Adrenal gland (tissue), 12 donors: Measurements from ENCODE around the gene ASB15. TPM values are rescaled to one million over a fixed set of nuclear protein-coding genes. Genes with fewer than 3 reads are reported as not detected.
A peak's percentile ranks its signal among the peaks of the same experiment; 100 is the strongest.

Experiments
- DNase-seq, 7 donors: peaks; one replicate each; pipeline ENCODE4 v3.0.0-alpha.2; 2019 to 2020
- H3K27ac ChIP-seq, 5 donors: fragments of 200-600 bp; sonication (generic) in 4 of 5; 1 replicate in 3 of 5; 2 replicates in 2 of 5; pipeline versions ENCODE4 v1.5.1 to v1.8.0; 2016 to 2020; ENCODE audit warnings: mild to moderate bottlenecking in 1 of 5
- H3K27me3 ChIP-seq: fragments of 200-600 bp; 2 replicates; pipeline ENCODE4 v1.8.0; 2021
- H3K36me3 ChIP-seq, 2 donors: fragments of 200-600 bp; replicated peaks in 1 of 2; 1 replicate in 1 of 2; 2 replicates in 1 of 2; pipeline versions ENCODE4 v1.5.1 to v1.8.0; 2018 to 2022
- H3K4me1 ChIP-seq, 2 donors: fragments of 200-600 bp; replicated peaks in 1 of 2; 1 replicate in 1 of 2; 2 replicates in 1 of 2; pipeline versions ENCODE4 v1.5.1 to v1.8.0; 2018 to 2021
- H3K4me3 ChIP-seq, 4 donors: fragments of 200-600 bp; sonication (generic) in 3 of 4; one replicate each; pipeline ENCODE4 v1.5.1; 2016 to 2018
- H3K9me3 ChIP-seq, 3 donors: fragments of 200-600 bp; sonication (generic) in 1 of 3; replicated peaks in 1 of 3; 1 replicate in 2 of 3; 2 replicates in 1 of 3; pipeline versions ENCODE4 v1.5.1 to v1.8.0; 2016 to 2021
- POLR2A ChIP-seq, 2 donors: fragments of 450-650 bp; IDR thresholded peaks; one replicate each; pipeline ENCODE4 v1.6.1; 2017; ENCODE audit warnings: antibody characterized with exemption in 2 of 2, mild to moderate bottlenecking in 2 of 2, moderate library complexity in 1 of 2
- WGBS, 4 donors: extraction: QIAGEN DNeasy Blood & Tissue Kit in 2 of 4; methylation state at CpG; one replicate each; pipeline versions ENCODE4 v1.1.5 to v1.1.7; 2013 to 2017; 5-methylcytosine and 5-hydroxymethylcytosine counted together
- intact Hi-C, 2 donors: fragments of 100-400 bp; cut with DNase I; formaldehyde crosslinking; loops; one replicate each; pipeline versions ENCODE4 v1.14.1 to v1.15.0; 2022 to 2023
- polyA plus RNA-seq, 3 donors: library from polyadenylated mRNA; stranded (reverse); fragments of 200-250 nt in 2 of 3; fragments of 350-450 nt in 1 of 3; fragmentation: Illumina TruSeq in 1 of 3; extraction: RNeasy Lipid Tissue Mini Kit (QIAGEN cat#74804) in 1 of 3; gene quantifications; one replicate each; pipeline ENCODE4 v1.2.3, GENCODE V29; 2013 to 2014
- total RNA-seq, 9 donors: library from RNA; depleted of rRNA in 4 of 9; stranded (reverse); fragments of >200 nt in 4 of 9; fragments of 120-200 nt in 1 of 9; fragmentation: NEBNext Ultra II Directional in 1 of 9; extraction: Animal tissue kit (Norgen Biotek cat#: 25700) in 1 of 9; gene quantifications; one replicate each; pipeline versions ENCODE4 v1.1.0 to v1.2.4, GENCODE V29; 2013 to 2023
- TF ChIP-seq, protein P1 (sequence below), 6 experiments: fragments of 450-650 bp in 4 of 6; fragments of 200-600 bp in 2 of 6; sonication (generic) in 1 of 6; IDR thresholded peaks; 1 replicate in 5 of 6; 2 replicates in 1 of 6; pipeline versions ENCODE4 v1.5.1 to v1.8.0; 2016 to 2021; ENCODE audit warnings: antibody characterized with exemption in 6 of 6, mild to moderate bottlenecking in 2 of 6, moderate library complexity in 1 of 6
- donor health status: healthy with polysubstance abuse.
- donor health status: Bipolar disorder and iron deficiency.
- donor health status: DM: yes; HTN: yes; CAD: no.
- donor health status: DM: no; HTN: no; CAD: no.
- donor health status: DM: no; HTN: no; CAD: no.
- donor health status: DM: yes; HTN: yes; CAD: no.

ASB15 gene
- total and polyA plus RNA-seq, 12 donors, result not detected

DNA sequence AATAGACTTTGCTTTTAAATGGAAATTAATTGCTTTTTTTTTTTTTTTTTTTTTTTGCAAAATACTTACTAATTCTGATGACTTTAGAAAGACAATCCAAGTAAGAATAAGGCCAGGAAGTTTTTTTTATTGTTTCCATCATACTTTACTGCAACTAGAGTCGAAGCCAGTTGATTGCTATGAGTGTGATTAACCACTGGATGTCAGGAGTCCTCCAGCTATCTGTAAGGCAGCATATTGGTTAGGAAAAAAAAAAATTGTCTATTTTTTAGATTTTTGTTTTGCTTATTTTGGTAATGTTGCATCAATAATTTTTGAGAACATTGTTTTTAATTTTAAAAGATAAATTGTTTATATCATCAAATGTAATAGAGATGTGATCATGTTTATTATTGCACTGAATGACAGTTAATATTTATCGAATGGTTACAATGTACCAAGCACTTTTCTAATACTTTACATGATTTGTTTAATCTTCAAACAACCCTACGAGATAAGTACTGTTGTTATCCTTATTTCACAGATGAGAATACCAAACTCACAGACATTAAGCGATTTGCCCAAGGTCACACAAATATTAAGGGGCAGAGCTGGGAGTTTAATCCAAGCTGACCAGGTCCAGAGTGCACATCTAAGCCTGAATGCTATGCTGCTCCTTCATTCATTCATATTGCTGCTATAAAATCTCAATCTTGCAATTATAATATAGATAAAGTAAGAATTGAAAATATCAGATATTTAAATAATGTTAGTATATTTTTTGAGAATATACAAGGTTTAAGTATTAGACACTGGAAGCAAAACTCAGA is 34.1 kb downstream of the ASB15 start:
- no peak for TF ChIP-seq POLR2A (IDR thresholded peaks at IDR 0.05)
- TF ChIP-seq, protein P1, sequence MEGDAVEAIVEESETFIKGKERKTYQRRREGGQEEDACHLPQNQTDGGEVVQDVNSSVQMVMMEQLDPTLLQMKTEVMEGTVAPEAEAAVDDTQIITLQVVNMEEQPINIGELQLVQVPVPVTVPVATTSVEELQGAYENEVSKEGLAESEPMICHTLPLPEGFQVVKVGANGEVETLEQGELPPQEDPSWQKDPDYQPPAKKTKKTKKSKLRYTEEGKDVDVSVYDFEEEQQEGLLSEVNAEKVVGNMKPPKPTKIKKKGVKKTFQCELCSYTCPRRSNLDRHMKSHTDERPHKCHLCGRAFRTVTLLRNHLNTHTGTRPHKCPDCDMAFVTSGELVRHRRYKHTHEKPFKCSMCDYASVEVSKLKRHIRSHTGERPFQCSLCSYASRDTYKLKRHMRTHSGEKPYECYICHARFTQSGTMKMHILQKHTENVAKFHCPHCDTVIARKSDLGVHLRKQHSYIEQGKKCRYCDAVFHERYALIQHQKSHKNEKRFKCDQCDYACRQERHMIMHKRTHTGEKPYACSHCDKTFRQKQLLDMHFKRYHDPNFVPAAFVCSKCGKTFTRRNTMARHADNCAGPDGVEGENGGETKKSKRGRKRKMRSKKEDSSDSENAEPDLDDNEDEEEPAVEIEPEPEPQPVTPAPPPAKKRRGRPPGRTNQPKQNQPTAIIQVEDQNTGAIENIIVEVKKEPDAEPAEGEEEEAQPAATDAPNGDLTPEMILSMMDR (IDR thresholded peaks at IDR 0.05), result peak; percentile 34 to 71 (median 67)
- no peaks in the 10 kb centered on the region for H3K36me3 ChIP-seq
- intact Hi-C loops, result no loop called here
- no peak overlapping the region for H3K27ac ChIP-seq
- H3K4me3 ChIP-seq, result no peak overlapping the region
- DNase-seq, result peak in 1 of 7 donors; percentile 30
- H3K27me3 ChIP-seq, result no peaks in the 10 kb centered on the region
- H3K4me1 ChIP-seq, result no peaks in the 10 kb centered on the region
- WGBS, 4 donors, result 31 to 42% (median 39%) methylated on average over 4 of the region's 4 CpGs
- no peaks in the 10 kb centered on the region for H3K9me3 ChIP-seq

DNA sequence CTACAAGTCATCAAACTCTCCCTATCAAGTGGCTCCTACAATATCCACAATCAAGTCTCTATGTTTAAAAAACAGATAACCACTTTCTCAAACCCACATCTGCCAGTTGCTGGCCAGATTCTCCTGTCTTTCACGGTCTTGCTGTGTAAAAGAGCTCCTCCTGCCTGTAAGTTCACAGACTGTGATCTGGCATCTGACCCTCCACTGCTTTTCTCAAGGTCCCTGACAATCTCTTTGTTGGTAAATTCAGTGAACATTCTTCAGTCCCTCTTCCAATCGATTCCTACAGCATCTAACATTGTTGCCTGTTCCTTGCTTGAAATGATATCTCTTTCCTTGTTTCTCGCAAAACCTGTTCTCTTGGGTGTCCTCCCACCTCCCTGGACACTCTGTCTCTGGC is 35.6 kb downstream of the ASB15 start:
- intact Hi-C loops, result no loop called here
- Histone ChIP-seq H3K4me3 (no peak overlapping the region), H3K4me1 (no peaks in the 10 kb centered on the region), H3K27me3 (no peaks in the 10 kb centered on the region), H3K36me3 (no peaks in the 10 kb centered on the region), H3K27ac (no peak overlapping the region), H3K9me3 (no peaks in the 10 kb centered on the region)
- peak in 2 of 7 donors; percentile 7 to 18 for DNase-seq
- TF ChIP-seq, protein P1 (IDR thresholded peaks at IDR 0.05), result no peak
- no peak for TF ChIP-seq POLR2A (IDR thresholded peaks at IDR 0.05)
- WGBS, 4 donors, result 44 to 52% (median 49%) methylated on average over 3 of the region's 3 CpGs

DNA sequence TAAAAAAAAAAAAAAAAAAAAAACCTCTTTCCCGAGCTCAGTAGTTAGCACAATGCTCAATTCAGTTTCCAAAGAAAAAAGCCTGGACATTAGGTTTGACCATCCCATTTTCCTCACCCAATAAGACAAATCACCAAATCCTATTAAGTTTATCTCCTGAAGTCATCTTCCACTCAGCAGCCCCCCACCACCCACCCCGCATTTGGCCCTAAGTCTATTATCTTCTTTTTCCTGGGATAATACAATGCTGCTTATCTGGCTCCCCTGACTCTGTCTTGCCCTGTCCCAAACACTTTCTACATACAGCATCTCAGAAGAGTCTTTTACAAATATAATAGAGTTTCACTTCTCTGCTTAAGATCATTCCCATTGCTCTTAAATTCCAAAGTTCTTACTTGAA is 36.3 kb downstream of the ASB15 start:
- H3K27me3 ChIP-seq, result no peaks in the 10 kb centered on the region
- WGBS, 4 donors, result 86 to 100% (median 94%) methylated on average over 2 of the region's 2 CpGs
- no peaks in the 10 kb centered on the region for H3K9me3 ChIP-seq
- no peak for DNase-seq
- no peak overlapping the region for H3K27ac ChIP-seq
- TF ChIP-seq POLR2A (IDR thresholded peaks at IDR 0.05), result no peak
- TF ChIP-seq, protein P1 (IDR thresholded peaks at IDR 0.05), result no peak
- no peaks in the 10 kb centered on the region for H3K4me1 ChIP-seq
- H3K36me3 ChIP-seq, result no peaks in the 10 kb centered on the region
- no peak overlapping the region for H3K4me3 ChIP-seq
- intact Hi-C loops, result no loop called here

DNA sequence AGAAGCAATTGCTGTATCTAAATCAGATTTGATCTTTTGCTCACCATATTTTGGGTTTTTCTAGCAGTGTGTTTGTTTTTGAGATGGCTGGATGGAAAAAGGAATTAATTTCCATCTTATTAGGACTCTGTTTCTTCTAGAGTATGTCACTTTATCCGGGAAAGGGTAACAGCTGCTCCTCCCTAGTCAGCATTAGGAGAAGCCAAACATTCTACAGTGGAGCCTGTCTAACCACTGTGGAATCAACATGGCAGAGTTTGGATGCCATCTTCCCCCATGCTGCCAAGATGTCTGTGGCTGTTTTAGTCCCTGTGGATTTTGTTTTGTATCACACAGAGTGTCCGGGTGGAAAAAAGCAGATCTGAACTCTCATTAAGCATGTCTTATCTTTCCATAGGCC is 38.0 kb downstream of the ASB15 start:
- intact Hi-C loops, result loop anchor here in 1 of 2 donors (5.0 kb wide), 1 partner anchor 228 kb away; no protein-coding TSS in a partner anchor
- no peak overlapping the region for H3K27ac ChIP-seq
- WGBS, 4 donors, result 86 to 96% (median 91%) methylated on average over 2 of the region's 2 CpGs
- DNase-seq, result no peak
- no peaks in the 10 kb centered on the region for H3K27me3 ChIP-seq
- H3K4me3 ChIP-seq, result no peak overlapping the region
- H3K4me1 ChIP-seq, result peaks cover 7 to 17% of the 10 kb centered on the region in 2 donors
- TF ChIP-seq, protein P1 (IDR thresholded peaks at IDR 0.05), result no peak
- TF ChIP-seq POLR2A (IDR thresholded peaks at IDR 0.05), result no peak
- no peaks in the 10 kb centered on the region for H3K9me3 ChIP-seq
- H3K36me3 ChIP-seq, result no peaks in the 10 kb centered on the region
